ENCODE data around the gene LRRC43.

LRRC43 gene

DNA sequence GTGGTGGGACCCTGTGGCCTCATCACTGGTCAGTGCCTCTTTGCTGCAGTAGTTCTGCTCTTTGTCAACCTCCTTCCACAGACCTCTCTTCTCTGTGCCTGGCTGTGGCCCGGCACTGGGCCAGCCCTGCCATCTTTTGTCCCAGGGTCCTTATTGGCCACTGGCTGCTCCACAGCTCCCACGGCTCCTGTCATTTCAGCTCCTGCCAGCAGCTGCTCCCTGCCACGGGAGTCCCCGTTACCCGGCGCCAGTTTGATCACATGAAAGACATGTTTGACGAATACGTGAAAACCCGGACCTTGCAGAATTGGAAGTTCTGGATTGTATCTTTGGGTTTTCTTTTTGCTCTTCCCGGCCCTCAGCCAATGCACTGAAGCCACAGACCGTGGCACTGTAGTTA lies 44.3 kb upstream of the LRRC43 start:
- H3K4me3 ChIP-seq (ENCODE audit: low read length) = no peak overlapping the region
- TF ChIP-seq, protein P1, sequence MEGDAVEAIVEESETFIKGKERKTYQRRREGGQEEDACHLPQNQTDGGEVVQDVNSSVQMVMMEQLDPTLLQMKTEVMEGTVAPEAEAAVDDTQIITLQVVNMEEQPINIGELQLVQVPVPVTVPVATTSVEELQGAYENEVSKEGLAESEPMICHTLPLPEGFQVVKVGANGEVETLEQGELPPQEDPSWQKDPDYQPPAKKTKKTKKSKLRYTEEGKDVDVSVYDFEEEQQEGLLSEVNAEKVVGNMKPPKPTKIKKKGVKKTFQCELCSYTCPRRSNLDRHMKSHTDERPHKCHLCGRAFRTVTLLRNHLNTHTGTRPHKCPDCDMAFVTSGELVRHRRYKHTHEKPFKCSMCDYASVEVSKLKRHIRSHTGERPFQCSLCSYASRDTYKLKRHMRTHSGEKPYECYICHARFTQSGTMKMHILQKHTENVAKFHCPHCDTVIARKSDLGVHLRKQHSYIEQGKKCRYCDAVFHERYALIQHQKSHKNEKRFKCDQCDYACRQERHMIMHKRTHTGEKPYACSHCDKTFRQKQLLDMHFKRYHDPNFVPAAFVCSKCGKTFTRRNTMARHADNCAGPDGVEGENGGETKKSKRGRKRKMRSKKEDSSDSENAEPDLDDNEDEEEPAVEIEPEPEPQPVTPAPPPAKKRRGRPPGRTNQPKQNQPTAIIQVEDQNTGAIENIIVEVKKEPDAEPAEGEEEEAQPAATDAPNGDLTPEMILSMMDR (conservative IDR thresholded peaks at IDR 0.05; ENCODE audit: low read depth, low read length) = no peak
- no peak for DNase-seq (ENCODE audit: low read depth)

DNA sequence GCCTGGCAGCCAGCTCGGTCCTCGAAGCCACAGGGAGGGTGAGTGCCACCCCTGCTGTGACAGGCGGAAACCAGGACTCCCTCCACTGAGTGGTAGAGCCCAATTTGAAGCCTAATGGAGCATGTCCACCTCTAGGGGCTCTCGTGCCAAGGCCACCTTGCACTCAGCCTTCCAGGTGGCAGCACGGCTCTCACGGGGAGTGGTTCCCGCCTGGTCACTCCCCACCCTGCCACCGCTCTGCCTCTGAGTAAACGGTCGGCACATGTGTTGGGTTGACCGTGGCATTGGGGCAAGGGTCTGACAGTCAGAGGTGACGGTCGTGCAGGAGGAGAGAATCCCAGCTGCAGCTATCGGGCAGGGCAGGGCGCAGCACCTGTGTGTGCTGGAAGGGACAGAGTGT lies 43.7 kb upstream of the LRRC43 start:
- H3K4me3 ChIP-seq (ENCODE audit: low read length) = no peak overlapping the region
- TF ChIP-seq, protein P1 (conservative IDR thresholded peaks at IDR 0.05; ENCODE audit: low read depth, low read length) = no peak
- no peak for DNase-seq (ENCODE audit: low read depth)

DNA sequence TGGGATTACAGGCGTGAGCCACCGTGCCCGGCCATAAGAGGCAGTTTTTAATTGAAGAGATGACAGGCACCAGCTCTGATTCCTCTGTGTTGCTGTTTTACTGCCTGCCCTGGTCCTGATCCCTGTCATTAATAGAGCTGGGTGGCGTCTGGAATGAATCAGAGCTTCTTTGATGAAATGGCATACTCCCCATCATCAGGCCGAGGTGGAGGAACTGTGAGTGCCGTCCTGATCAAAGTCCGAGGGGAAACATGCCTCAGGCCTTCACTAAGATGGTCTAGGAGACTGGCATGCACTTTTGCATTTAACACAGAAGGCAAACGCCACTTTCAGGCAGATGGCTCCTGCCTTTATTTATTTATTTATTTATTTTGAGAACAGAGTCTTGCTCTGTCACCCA lies 43.0 kb upstream of the LRRC43 start:
- DNase-seq (ENCODE audit: low read depth) = no peak
- no peak overlapping the region for H3K4me3 ChIP-seq (ENCODE audit: low read length)
- TF ChIP-seq, protein P1 (conservative IDR thresholded peaks at IDR 0.05; ENCODE audit: low read depth, low read length) = no peak

DNA sequence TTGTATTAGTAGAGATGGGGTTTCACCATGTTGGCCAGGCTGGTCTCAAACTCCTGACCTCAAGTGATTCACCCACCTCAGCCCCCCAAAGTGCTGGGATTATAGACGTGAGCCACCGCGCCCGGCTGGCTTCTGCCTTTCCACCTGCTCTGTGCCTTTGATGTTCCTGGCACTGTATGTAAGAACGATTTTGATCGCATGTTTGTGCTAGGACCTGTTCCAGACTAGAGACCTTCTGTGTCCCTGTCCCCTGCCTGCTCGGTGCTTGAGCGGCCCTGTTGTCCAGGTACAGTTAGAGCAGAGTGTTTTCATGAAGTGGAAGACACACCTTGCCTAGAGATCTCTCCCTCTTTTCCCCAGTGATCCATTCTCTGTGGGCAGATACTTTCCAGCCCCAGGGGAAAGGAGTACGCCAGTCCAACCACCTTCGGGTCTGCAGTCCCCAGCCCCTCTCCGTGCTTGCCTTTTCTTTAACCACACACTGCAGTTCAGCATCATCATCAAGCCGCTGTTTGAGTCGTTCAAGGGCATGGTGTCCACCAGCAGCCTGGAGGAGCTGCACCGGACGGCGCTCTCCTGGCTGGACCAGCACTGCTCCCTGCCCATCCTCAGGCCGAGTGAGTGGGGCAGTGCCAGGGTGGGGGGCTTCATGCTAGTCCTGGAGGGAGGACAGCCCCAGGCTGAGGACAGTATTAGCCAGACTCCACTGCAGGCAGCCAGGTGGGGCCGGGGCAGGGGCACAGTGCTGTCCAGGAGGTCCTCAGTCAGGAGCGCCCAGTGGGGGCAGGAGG lies 42.3 kb upstream of the LRRC43 start:
- TF ChIP-seq, protein P1 (conservative IDR thresholded peaks at IDR 0.05; ENCODE audit: low read depth, low read length) = no peak
- no peak overlapping the region for H3K4me3 ChIP-seq (ENCODE audit: low read length)
- DNase-seq (ENCODE audit: low read depth) = no peak

DNA sequence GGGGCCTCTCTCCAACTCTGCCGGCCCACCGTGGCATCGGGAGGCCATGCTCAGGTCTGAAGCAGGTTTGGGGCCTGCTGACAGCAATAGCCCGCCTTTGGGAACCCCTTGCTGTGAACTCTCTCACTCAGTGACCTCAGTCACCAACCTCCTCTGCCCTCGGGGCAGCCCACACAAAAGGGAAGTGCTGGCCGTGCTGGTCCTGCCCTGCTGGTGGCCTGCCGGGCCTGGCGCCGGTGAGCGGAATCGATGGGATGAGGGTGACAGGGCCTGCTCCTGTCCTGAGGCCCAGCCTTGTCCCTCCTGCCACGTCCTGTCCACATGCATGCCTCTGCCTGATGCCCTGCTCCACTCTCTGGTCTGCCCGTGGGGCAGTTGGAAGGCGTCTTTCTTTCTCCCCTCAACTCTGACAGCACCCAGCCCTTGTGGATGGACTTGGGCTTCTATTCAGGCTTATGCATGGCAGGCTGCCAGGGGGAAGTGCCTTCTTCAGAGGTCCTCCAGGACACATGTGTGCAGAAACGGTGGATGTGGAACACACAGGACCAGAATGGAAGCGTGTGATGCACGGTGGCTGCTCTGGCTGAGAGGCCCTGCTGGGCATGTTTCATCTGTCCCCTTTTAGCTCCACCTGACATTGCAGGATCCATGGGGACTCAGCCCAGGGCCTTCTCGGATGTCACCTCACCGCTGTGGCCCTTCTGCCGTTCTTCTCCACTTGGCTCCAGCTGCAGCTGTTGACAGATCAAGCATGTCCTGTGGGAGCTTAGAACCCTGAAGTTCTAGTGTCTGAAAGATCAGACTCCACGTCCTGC lies 40.8 kb upstream of the LRRC43 start:
- TF ChIP-seq, protein P1 (conservative IDR thresholded peaks at IDR 0.05; ENCODE audit: low read depth, low read length) = no peak
- H3K4me3 ChIP-seq (ENCODE audit: low read length) = no peak overlapping the region
- DNase-seq (ENCODE audit: low read depth) = no peak

DNA sequence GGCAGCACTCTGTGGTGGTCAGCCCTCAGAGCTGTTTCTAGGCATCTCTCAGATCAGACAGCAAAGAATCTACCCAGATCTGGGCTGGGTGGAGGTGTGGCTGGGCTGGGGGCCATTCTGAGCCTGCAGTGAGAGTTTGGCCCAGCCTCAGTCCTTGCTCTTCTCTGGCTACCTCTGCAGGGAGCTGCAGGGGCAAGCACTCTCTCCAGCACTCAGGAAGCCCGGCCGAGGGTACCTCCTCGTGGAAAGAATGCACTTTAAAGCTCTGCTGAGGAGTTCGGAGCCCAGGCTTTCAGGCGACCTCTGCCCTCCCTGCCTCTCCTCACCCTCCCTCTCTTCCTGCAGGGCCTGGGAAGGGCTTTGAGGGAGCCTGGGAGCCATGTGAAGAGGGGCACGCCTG lies 40.1 kb upstream of the LRRC43 start:
- no peak for DNase-seq (ENCODE audit: low read depth)
- H3K4me3 ChIP-seq (ENCODE audit: low read length) = no peak overlapping the region
- TF ChIP-seq, protein P1 (conservative IDR thresholded peaks at IDR 0.05; ENCODE audit: low read depth, low read length) = no peak

All from retinal pigment epithelial cell (primary cell).